Hypothalamus (tissue), 51 donors: ENCODE data around the gene TRIM24.
A peak's percentile ranks its signal among the peaks of the same experiment; 100 is the strongest.
"Not testable (repeated sequence)": the region's sequence is repeated elsewhere in the genome, so short reads cannot be mapped to it uniquely, and the experiment has no call there.

Experiments
- DNase-seq, 51 donors: peaks; one replicate each; lab custom pipeline; 2025; lab: John Stamatoyannopoulos, UW

The TRIM24 gene

GRCh38 chr7:138460176-138460648, at the start of gene TRIM24:
Gene TRIM24, plus strand, starts transcription at chr7:138460259. Its CDS starts 290 bp downstream, at chr7:138460549.
- peak in 14 of 51 donors; percentile 79 to 100 (median 98) for DNase-seq

- not testable (repeated sequence) for DNase-seq
Observed at GRCh38 chr7:138412077-138412476, 48.0 kb upstream of the TRIM24 start.

GRCh38 chr7:138412921-138413320, 47.1 kb upstream of the TRIM24 start:
- not testable (repeated sequence) for DNase-seq

- no peak for DNase-seq
Observed at GRCh38 chr7:138417078-138417700, 42.9 kb upstream of the TRIM24 start.

- DNase-seq = no peak
Observed at GRCh38 chr7:138417764-138418163, 42.3 kb upstream of the TRIM24 start.

- not testable (repeated sequence) for DNase-seq
Observed at GRCh38 chr7:138418403-138418802, 41.7 kb upstream of the TRIM24 start.

- no peak for DNase-seq
Observed at GRCh38 chr7:138425026-138425425, 35.0 kb upstream of the TRIM24 start.

GRCh38 chr7:138429577-138430250, 30.3 kb upstream of the TRIM24 start:
- DNase-seq = no peak

GRCh38 chr7:138431517-138431916, 28.5 kb upstream of the TRIM24 start:
- no peak for DNase-seq

- DNase-seq = no peak
Observed at GRCh38 chr7:138433583-138434443, 26.2 kb upstream of the TRIM24 start.

GRCh38 chr7:138434597-138435019, 25.5 kb upstream of the TRIM24 start:
- DNase-seq = no peak

GRCh38 chr7:138435231-138435919, 24.7 kb upstream of the TRIM24 start:
- no peak for DNase-seq

- DNase-seq = no peak
Observed at GRCh38 chr7:138436388-138436787, 23.7 kb upstream of the TRIM24 start.

GRCh38 chr7:138440460-138440859, 19.6 kb upstream of the TRIM24 start:
- no peak for DNase-seq

- DNase-seq = no peak
Observed at GRCh38 chr7:138442822-138443221, 17.2 kb upstream of the TRIM24 start.

- DNase-seq = no peak
Observed at GRCh38 chr7:138449580-138449979, 10.5 kb upstream of the TRIM24 start.

- DNase-seq = no peak
Observed at GRCh38 chr7:138455609-138456008, 4.5 kb upstream of the TRIM24 start.

- no peak for DNase-seq
Observed at GRCh38 chr7:138456220-138456619, 3.8 kb upstream of the TRIM24 start.

- DNase-seq = no peak
Observed at GRCh38 chr7:138458576-138459412, 1.3 kb upstream of the TRIM24 start.
